ENCODE measurements around the gene OLA1.

DNA sequence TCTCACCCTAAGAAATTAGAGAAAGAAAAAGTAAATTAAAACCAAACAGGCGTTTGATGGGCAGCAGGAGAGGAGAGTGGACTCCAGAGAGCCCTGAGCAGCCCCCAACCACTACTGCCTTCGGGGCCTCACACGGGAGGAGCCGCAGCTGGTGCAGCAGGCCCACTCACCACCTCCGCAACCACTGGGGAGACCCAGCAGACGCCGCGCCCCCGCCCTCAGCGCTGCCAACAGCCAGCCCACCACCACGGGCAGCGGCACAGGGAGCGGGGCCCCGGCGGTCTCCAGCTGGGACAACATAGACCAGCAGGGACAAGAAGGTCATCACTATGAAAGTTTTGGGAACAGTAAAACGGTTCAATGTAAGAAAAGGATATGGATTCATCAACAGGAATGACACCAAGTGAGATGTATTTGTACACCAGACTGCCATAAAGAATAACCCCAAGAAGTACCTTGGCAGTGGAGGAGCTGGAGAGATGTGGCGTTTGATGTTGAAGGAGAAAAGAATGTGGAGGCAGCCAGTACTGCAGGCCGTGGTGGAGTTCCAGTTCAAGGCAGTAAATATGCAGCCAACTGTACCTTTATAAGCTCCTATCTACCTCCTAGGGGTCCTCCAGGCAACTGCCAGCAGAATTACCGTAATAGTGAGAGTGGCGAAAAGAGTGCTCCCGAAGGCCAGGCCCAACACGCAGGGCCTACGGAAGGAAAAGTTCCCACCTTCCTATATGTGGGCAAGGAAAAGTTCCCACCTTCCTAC is 76.5 kb downstream of the OLA1 start:
- no peak for TF ChIP-seq RCOR1 (IDR thresholded peaks at IDR 0.05; ENCODE audit: low read length)
- TF ChIP-seq POLR2AphosphoS5 (IDR thresholded peaks at IDR 0.05; ENCODE audit: low read depth, low read length) = no peak
- TF ChIP-seq, protein P1, sequence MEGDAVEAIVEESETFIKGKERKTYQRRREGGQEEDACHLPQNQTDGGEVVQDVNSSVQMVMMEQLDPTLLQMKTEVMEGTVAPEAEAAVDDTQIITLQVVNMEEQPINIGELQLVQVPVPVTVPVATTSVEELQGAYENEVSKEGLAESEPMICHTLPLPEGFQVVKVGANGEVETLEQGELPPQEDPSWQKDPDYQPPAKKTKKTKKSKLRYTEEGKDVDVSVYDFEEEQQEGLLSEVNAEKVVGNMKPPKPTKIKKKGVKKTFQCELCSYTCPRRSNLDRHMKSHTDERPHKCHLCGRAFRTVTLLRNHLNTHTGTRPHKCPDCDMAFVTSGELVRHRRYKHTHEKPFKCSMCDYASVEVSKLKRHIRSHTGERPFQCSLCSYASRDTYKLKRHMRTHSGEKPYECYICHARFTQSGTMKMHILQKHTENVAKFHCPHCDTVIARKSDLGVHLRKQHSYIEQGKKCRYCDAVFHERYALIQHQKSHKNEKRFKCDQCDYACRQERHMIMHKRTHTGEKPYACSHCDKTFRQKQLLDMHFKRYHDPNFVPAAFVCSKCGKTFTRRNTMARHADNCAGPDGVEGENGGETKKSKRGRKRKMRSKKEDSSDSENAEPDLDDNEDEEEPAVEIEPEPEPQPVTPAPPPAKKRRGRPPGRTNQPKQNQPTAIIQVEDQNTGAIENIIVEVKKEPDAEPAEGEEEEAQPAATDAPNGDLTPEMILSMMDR (IDR thresholded peaks at IDR 0.05) = no peak
- TF ChIP-seq TAF1 (IDR thresholded peaks at IDR 0.05; ENCODE audit: borderline replicate concordance, low read depth, low read length) = no peak
- no peak for TF ChIP-seq EP300 (IDR thresholded peaks at IDR 0.05; ENCODE audit: borderline replicate concordance in 1 of 2, low read depth in 1 of 2, low read length in 1 of 2)
- no peak for TF ChIP-seq SIN3A (IDR thresholded peaks at IDR 0.05; ENCODE audit: borderline replicate concordance, low read depth, low read length)
- TF ChIP-seq, protein P2, sequence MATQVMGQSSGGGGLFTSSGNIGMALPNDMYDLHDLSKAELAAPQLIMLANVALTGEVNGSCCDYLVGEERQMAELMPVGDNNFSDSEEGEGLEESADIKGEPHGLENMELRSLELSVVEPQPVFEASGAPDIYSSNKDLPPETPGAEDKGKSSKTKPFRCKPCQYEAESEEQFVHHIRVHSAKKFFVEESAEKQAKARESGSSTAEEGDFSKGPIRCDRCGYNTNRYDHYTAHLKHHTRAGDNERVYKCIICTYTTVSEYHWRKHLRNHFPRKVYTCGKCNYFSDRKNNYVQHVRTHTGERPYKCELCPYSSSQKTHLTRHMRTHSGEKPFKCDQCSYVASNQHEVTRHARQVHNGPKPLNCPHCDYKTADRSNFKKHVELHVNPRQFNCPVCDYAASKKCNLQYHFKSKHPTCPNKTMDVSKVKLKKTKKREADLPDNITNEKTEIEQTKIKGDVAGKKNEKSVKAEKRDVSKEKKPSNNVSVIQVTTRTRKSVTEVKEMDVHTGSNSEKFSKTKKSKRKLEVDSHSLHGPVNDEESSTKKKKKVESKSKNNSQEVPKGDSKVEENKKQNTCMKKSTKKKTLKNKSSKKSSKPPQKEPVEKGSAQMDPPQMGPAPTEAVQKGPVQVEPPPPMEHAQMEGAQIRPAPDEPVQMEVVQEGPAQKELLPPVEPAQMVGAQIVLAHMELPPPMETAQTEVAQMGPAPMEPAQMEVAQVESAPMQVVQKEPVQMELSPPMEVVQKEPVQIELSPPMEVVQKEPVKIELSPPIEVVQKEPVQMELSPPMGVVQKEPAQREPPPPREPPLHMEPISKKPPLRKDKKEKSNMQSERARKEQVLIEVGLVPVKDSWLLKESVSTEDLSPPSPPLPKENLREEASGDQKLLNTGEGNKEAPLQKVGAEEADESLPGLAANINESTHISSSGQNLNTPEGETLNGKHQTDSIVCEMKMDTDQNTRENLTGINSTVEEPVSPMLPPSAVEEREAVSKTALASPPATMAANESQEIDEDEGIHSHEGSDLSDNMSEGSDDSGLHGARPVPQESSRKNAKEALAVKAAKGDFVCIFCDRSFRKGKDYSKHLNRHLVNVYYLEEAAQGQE (IDR thresholded peaks at IDR 0.05; ENCODE audit: low read depth, low read length) = no peak
- TF ChIP-seq RFX5 (IDR thresholded peaks at IDR 0.05; ENCODE audit: low read length) = no peak
- no peak for TF ChIP-seq RAD21 (IDR thresholded peaks at IDR 0.05; ENCODE audit: low read length)
- TF ChIP-seq JUND (IDR thresholded peaks at IDR 0.05) = no peak
- TF ChIP-seq, protein P3, sequence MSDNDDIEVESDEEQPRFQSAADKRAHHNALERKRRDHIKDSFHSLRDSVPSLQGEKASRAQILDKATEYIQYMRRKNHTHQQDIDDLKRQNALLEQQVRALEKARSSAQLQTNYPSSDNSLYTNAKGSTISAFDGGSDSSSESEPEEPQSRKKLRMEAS (IDR thresholded peaks at IDR 0.05; ENCODE audit: low read depth) = no peak
- TF ChIP-seq, protein P4, sequence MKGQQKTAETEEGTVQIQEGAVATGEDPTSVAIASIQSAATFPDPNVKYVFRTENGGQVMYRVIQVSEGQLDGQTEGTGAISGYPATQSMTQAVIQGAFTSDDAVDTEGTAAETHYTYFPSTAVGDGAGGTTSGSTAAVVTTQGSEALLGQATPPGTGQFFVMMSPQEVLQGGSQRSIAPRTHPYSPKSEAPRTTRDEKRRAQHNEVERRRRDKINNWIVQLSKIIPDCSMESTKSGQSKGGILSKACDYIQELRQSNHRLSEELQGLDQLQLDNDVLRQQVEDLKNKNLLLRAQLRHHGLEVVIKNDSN (IDR thresholded peaks at IDR 0.05; ENCODE audit: borderline replicate concordance, low read depth) = no peak
- TF ChIP-seq EZH2phosphoT487 (IDR thresholded peaks at IDR 0.05; ENCODE audit: borderline replicate concordance, low read depth) = no peak
